Measurements from ENCODE around the gene UGT1A6. TPM values are rescaled to one million over a fixed set of nuclear protein-coding genes. Genes with fewer than 3 reads are reported as not detected.

The UGT1A6 gene
- total RNA-seq, 6 experiments from 2014 or later = 79.4 to 315 (median 139) TPM

DNA sequence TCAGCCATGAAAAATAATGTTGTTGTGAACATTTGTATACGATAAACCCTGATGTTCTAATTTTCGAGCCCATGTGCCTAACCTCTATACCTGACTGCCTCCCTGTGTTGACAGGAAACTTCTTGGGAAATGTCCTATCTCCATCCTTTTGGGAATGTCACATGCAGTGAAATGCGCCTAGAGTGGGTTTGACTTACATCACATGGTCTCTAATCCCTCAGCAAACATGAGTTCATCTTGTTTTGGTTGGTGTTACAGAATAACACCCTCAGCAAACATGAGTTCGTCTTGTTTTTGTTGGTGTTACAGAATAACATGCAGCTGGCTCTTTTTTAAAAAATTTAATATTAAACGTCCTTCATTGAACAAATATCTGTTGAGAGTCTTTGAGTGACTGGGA is 4.3 kb upstream of the UGT1A6 start:
- DNase-seq = no peak
- Histone ChIP-seq H3K27ac (no peak overlapping the region), H3K27me3 (no peaks in the 10 kb centered on the region), H3K36me3 (no peaks in the 10 kb centered on the region), H3K4me3 (no peak overlapping the region), H3K4me1 (peaks cover 0 to 41% (median 4%) of the 10 kb centered on the region in 4 donors), H3K9me3 (no peaks in the 10 kb centered on the region)
- no peak for TF ChIP-seq POLR2A (IDR thresholded peaks at IDR 0.05)
- no peak for TF ChIP-seq CTCF (IDR thresholded peaks at IDR 0.05)
- intact Hi-C loops (cut with DNase I) = no loop called here
- ATAC-seq = no peak
- 66% methylated on average over 5 of the region's 5 CpGs for WGBS (ENCODE audit: insufficient coverage, low coverage, low lambda C conversion rate, missing lambda C conversion rate)

DNA sequence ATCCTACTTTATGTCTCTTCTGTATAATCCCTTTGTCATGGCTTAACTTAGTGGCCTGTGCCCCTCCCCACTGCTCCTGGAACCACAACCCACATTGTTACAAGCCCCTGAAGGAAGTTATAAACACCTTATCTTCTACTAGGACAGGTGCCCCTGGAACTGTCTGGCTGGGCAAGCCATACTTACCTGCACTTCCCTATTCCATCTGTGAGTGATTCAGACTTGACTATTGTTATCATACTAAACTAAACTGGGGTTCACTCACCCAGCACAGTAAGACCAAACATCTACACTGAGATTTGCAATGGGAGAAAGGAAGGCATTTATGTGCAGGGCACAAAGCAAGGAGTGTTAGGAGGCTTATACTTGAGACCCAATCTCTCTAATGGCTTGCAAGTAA is 3.7 kb upstream of the UGT1A6 start:
- H3K4me3 ChIP-seq = no peak overlapping the region
- no peaks in the 10 kb centered on the region for H3K27me3 ChIP-seq
- ATAC-seq (no peak), DNase-seq (no peak)
- no peak overlapping the region for H3K27ac ChIP-seq
- no peaks in the 10 kb centered on the region for H3K36me3 ChIP-seq
- intact Hi-C loops (cut with DNase I) = no loop called here
- no peak for TF ChIP-seq CTCF (IDR thresholded peaks at IDR 0.05)
- no peak for TF ChIP-seq POLR2A (IDR thresholded peaks at IDR 0.05)
- peaks cover 0 to 45% (median 4%) of the 10 kb centered on the region in 4 donors for H3K4me1 ChIP-seq
- no peaks in the 10 kb centered on the region for H3K9me3 ChIP-seq

DNA sequence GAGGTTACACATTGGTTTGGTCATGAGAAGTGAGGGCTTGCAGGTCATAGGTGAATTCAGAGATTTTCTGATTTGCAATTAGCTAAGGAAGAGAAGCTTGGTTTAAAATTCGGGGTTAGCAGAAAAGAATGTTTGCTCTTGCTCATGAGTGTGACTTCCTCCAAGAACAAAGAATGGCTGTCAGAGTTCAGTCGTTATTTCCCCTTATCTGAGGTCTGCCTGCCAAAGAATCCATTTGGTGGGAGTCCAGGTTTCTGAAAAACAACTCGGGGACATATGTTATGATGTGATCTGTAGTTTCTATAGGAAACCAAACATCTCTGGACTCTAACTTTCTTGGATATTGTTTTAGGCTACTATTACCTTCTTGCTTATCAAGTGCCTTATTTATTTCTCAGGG is 3.2 kb upstream of the UGT1A6 start:
- no peaks in the 10 kb centered on the region for H3K27me3 ChIP-seq
- WGBS (ENCODE audit: insufficient coverage, low coverage, low lambda C conversion rate, missing lambda C conversion rate) = 4% methylated on average over 3 of the region's 3 CpGs
- intact Hi-C loops (cut with DNase I) = no loop called here
- no peak for DNase-seq
- no peak overlapping the region for H3K27ac ChIP-seq
- TF ChIP-seq POLR2A (IDR thresholded peaks at IDR 0.05) (no peak), CTCF (IDR thresholded peaks at IDR 0.05) (no peak)
- H3K9me3 ChIP-seq = no peaks in the 10 kb centered on the region
- no peak overlapping the region for H3K4me3 ChIP-seq
- no peaks in the 10 kb centered on the region for H3K36me3 ChIP-seq
- H3K4me1 ChIP-seq = peaks cover 0 to 45% (median 4%) of the 10 kb centered on the region in 4 donors
- ATAC-seq = no peak

DNA sequence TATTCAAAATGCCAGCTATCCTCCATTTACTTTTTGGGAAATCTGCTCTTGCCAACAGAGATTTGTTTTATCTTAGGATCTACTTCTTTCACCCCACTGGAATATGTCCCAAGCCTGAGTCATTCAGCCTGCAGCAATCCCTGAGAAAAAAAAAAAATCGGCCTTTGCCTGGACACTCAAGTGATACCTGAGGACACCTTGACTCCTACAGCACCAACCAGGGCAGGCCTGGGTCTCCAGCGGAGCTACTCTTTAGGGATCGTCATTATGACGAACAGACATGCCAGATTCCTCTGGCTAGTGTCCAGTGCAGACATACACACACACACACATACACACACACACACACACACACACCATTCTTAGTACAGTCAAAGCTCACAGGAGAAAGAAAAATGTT is 2.2 kb upstream of the UGT1A6 start:
- Histone ChIP-seq H3K27me3 (no peaks in the 10 kb centered on the region), H3K36me3 (no peaks in the 10 kb centered on the region), H3K27ac (no peak overlapping the region), H3K4me1 (peaks cover 0 to 45% (median 4%) of the 10 kb centered on the region in 4 donors), H3K9me3 (no peaks in the 10 kb centered on the region), H3K4me3 (no peak overlapping the region)
- TF ChIP-seq POLR2A (IDR thresholded peaks at IDR 0.05) = no peak
- no peak for TF ChIP-seq CTCF (IDR thresholded peaks at IDR 0.05)
- ATAC-seq (peak in 1 of 4 donors; percentile 18), DNase-seq (no peak)
- intact Hi-C loops (cut with DNase I) = no loop called here
- WGBS (ENCODE audit: insufficient coverage, low coverage, low lambda C conversion rate, missing lambda C conversion rate) = 38% methylated on average over 4 of the region's 4 CpGs

All from right lobe of liver (tissue), 6 donors.